HEK293T (cell line): ENCODE data around the gene RHOD.

Experiments
- CTCF ChIA-PET: fragments of 350-600 bp; formaldehyde crosslinking; extraction: SDS; loops from one replicate; lab custom pipeline; 2021; ENCODE audit warnings: antibody characterized with exemption, inconsistent platforms; lab: Yijun Ruan, JAX
- POLR2A ChIA-PET: fragments of 350-600 bp; formaldehyde crosslinking; extraction: SDS; loops from one replicate; lab custom pipeline; 2020; ENCODE audit warnings: antibody characterized with exemption, inconsistent platforms; lab: Yijun Ruan, JAX
- DNase-seq: peaks from one replicate; pipeline ENCODE4 v3.0.0; 2012; ENCODE audit warnings: mixed read lengths; ENCODE audit errors: extremely low spot score
- ARNT ChIP-seq: fragments of 450-650 bp; IDR thresholded peaks from 2 replicates; pipeline ENCODE4 v1.6.1; 2017; ENCODE audit warnings: mild to moderate bottlenecking
- BHLHE40 ChIP-seq: fragments of 450-650 bp; IDR thresholded peaks from 2 replicates; pipeline ENCODE4 v1.6.1; 2016; ENCODE audit warnings: mild to moderate bottlenecking, moderate library complexity, borderline replicate concordance
- CTBP1 ChIP-seq: fragments of 450-650 bp; IDR thresholded peaks from 2 replicates; pipeline ENCODE4 v1.6.1; 2016; ENCODE audit warnings: borderline replicate concordance
- ELF4 ChIP-seq: fragments of 450-650 bp; IDR thresholded peaks from 2 replicates; pipeline ENCODE4 v1.6.1; 2017; ENCODE audit warnings: antibody characterized with exemption
- FOXA1 ChIP-seq: fragments of 450-650 bp; IDR thresholded peaks from 2 replicates; pipeline ENCODE4 v1.6.1; 2016; ENCODE audit warnings: mild to moderate bottlenecking
- FOXK2 ChIP-seq: fragments of 450-650 bp; IDR thresholded peaks from 2 replicates; pipeline ENCODE4 v1.6.1; 2016; ENCODE audit warnings: mild to moderate bottlenecking
- FOXM1 ChIP-seq: fragments of 450-650 bp; IDR thresholded peaks from 2 replicates; pipeline ENCODE4 v1.6.1; 2017; ENCODE audit warnings: mild to moderate bottlenecking, borderline replicate concordance
- HDGF ChIP-seq: fragments of 450-650 bp; IDR thresholded peaks from 2 replicates; pipeline ENCODE4 v1.6.1; 2017; ENCODE audit warnings: antibody characterized with exemption, borderline replicate concordance
- L3MBTL2 ChIP-seq: fragments of 450-650 bp; conservative IDR thresholded peaks from 2 replicates; pipeline ENCODE4 v1.6.1; 2016; ENCODE audit warnings: mild to moderate bottlenecking
- LEF1 ChIP-seq: fragments of 450-650 bp; IDR thresholded peaks from 2 replicates; pipeline ENCODE4 v1.6.1; 2017; ENCODE audit warnings: mild to moderate bottlenecking, borderline replicate concordance
- NFRKB ChIP-seq: fragments of 450-650 bp; IDR thresholded peaks from 2 replicates; pipeline ENCODE4 v1.6.1; 2016; ENCODE audit warnings: mild to moderate bottlenecking, moderate library complexity
- SP1 ChIP-seq: fragments of 450-650 bp; IDR thresholded peaks from 2 replicates; pipeline ENCODE4 v1.6.1; 2017
- SUZ12 ChIP-seq: fragments of 450-650 bp; IDR thresholded peaks from 2 replicates; pipeline ENCODE4 v1.6.1; 2016; ENCODE audit warnings: mild to moderate bottlenecking
- TARDBP ChIP-seq: fragments of 450-650 bp; IDR thresholded peaks from 2 replicates; pipeline ENCODE4 v1.6.1; 2016
- ZNF384 ChIP-seq: fragments of 450-650 bp; IDR thresholded peaks from 2 replicates; pipeline ENCODE4 v1.6.1; 2016
- TF ChIP-seq, protein P1 (sequence below): fragments of 450-650 bp; IDR thresholded peaks from 2 replicates; pipeline ENCODE4 v1.6.1; 2016

Gene RHOD

DNA sequence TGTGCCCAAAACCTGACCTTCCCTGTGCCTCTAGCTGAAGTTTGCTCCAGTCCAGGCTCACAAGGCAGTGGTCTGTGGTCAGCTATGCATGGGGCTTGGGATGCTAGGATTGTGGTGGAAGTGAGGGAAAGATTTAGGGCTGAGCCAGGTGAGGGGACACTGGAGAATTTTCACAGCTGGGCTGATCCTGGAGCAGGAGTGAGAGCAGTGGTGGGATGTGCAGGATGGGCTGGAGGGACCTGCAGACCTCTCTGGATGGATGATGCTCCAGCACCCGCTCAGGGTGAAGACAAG, 38.5 kb downstream of the RHOD start:
- TF ChIP-seq HDGF (no peak), BHLHE40 (no peak), ELF4 (no peak), SP1 (no peak), FOXM1 (no peak)
- TF ChIP-seq, protein P1, sequence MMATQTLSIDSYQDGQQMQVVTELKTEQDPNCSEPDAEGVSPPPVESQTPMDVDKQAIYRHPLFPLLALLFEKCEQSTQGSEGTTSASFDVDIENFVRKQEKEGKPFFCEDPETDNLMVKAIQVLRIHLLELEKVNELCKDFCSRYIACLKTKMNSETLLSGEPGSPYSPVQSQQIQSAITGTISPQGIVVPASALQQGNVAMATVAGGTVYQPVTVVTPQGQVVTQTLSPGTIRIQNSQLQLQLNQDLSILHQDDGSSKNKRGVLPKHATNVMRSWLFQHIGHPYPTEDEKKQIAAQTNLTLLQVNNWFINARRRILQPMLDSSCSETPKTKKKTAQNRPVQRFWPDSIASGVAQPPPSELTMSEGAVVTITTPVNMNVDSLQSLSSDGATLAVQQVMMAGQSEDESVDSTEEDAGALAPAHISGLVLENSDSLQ: no peak
- ChIA-PET CTCF (interaction anchor here (0.7 to 1.4 kb wide), 4 partner anchors 9 to 227 kb away, joined by 3 to 6 read pairs (median 4); no protein-coding TSS in a partner anchor), POLR2A (no interaction called here)
- DNase-seq: no peak

DNA sequence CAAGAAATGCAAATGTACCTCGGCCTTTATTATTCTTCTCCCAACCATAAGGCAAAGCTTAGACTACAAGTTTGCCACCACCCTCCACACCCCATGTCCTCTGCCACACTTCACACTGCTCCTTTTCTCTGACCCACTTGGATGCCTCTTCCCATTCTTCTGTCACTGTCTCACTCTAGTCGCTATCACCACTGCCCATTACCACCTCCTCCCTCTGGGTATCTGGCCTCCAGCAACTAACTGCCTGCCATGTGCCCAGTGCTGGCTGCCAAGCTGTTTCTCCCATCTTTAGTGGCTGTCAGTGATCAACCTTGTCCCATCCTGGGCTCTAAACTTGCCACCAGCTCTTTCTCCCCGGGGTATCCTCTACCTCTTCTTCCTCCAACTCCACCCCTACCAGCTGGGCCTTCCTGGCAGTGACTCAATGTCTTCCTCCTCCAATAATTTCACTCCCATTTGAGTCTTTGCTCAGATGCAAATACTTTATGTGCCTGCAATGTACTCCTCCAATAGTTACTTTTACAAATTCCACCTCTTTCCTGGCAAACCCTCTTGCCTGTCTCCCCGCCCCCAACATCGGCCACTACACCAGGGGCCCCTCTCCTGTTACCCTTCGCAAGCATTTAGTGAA, 42.3 kb downstream of the RHOD start:
- TF ChIP-seq SP1 (no peak), FOXK2 (no peak), TARDBP (no peak), HDGF (no peak), FOXM1 (no peak), L3MBTL2 (no peak), BHLHE40 (no peak), SUZ12 (no peak), ARNT (no peak)
- TF ChIP-seq, protein P1: no peak
- ChIA-PET CTCF (interaction anchor here (0.7 kb wide), 1 partner anchor 16 kb away, joined by 3 read pairs; no protein-coding TSS in a partner anchor), POLR2A (interaction anchor here (0.6 kb wide), 1 partner anchor 1634 kb away, joined by 4 read pairs; no protein-coding TSS in a partner anchor)
- no peak for DNase-seq

- CTCF ChIA-PET: no interaction called here
- POLR2A ChIA-PET: no interaction called here
- no peak for DNase-seq
- TF ChIP-seq FOXK2 (no peak), ARNT (no peak), ZNF384 (no peak), L3MBTL2 (no peak), HDGF (no peak), FOXA1 (no peak), NFRKB (no peak), TARDBP (no peak), BHLHE40 (no peak), LEF1 (no peak), FOXM1 (no peak), CTBP1 (no peak), ELF4 (no peak), SUZ12 (no peak), SP1 (no peak)
- TF ChIP-seq, protein P1: no peak
Observed at GRCh38 chr11:67099831-67100324, 43.2 kb downstream of the RHOD start.

- DNase-seq: no peak
- no peak for TF ChIP-seq SUZ12
- ChIA-PET POLR2A (interaction anchor here (1.6 kb wide), 1 partner anchor 15 kb away, joined by 3 read pairs; no protein-coding TSS in a partner anchor), CTCF (interaction anchor here (1.2 kb wide), 1 partner anchor 26 kb away, joined by 3 read pairs; no protein-coding TSS in a partner anchor)
Observed at GRCh38 chr11:67102664-67103063, 46.0 kb downstream of the RHOD start.

DNA sequence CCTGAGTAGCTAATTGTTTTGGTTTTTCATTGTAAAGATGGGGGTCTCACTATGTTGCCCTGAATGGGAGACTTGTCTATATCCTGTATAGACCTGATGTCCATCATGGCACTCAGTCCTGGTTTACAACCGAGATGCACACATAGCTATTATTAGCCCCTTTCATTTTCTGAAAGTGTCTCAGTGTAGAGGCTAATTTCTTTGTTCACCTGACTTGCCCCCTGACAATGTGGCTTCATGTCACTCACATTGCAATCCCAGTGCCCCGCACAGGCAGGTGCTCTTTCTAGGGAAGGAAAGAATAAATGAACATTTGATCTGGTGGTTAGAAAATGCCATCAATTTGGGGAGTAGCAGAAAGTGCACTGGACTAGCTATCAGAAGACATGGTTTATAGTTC, 49.3 kb downstream of the RHOD start:
- ChIA-PET CTCF (no interaction called here), POLR2A (no interaction called here)
- no peak for TF ChIP-seq TARDBP
- TF ChIP-seq FOXM1: no peak
- TF ChIP-seq NFRKB: no peak
- no peak for DNase-seq

DNA sequence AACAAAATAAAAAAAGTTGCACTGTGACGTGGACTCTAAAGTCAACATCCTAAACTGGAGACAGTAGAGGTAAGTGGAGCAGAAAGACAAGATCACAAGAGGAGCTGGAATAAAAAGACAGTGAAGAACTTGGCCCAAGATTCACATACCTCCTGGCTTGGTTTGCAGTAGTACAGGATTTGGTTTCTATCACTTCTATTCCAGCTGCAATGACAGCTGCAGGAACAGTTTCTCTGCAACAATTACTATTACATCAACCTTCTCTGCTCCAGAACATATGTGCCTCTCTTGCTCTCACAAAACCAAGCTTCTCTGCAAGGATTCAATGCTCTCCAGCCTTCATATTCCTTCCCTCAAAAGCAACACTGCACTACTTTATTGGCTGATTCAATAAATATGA, 54.6 kb downstream of the RHOD start:
- TF ChIP-seq ARNT: no peak
- no peak for TF ChIP-seq FOXA1
- TF ChIP-seq HDGF: no peak
- no peak for TF ChIP-seq FOXK2
- no peak for TF ChIP-seq ELF4
- TF ChIP-seq L3MBTL2: no peak
- no peak for TF ChIP-seq SP1
- TF ChIP-seq, protein P1: no peak
- no peak for TF ChIP-seq TARDBP
- TF ChIP-seq ZNF384: no peak
- TF ChIP-seq FOXM1: no peak
- no peak for TF ChIP-seq LEF1
- no peak for TF ChIP-seq NFRKB
- TF ChIP-seq BHLHE40: no peak
- no peak for TF ChIP-seq SUZ12
- TF ChIP-seq CTBP1: no peak
- no peak for DNase-seq
- CTCF ChIA-PET: interaction anchor here (0.6 kb wide), 1 partner anchor 35 kb away, joined by 3 read pairs; no protein-coding TSS in a partner anchor
- POLR2A ChIA-PET: no interaction called here
